ENCODE results near the gene MID2.

DNA sequence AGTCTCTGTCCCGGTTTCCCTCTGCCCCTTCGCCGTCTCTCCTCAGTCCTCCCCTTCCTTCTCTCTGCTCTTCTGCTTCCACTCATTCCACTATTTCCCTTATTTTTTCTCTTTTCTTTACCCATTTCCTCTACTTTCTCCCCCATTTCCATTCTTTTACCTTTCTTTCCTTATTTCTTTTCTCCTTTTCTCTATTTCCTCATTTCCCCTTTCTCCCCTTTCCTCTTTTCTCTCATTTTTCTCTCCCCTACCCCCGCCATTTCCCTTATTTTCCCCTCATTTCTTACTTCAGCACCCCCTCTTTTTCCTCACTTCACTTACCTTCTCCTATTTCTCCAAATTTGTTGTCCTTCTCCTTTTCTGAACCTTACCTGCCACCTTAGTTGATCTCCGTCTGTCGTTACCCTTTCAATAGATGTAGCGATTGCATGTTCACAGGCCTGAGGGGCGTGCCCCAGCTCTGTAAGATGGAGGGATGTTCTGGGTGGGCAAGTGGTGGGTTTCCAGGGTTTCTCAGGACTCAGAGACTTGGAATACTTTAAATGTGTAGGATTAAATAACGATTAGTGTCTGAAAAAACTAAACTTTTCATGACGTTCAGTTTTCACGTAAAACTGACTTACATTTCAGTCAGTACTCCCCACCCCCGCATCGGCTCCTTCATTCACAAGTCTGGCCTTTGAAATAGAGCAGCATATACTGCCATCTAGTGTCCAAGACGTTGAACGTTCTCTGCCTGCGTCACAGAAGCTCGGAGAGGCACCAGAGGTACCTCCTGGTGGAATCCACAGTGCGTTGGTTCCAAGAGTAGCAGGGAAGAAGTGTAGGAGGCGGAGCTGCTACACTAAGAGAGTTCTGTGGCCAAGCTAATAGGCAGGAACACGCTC, 48.8 kb upstream of the MID2 start:
- TF ChIP-seq POLR2A (IDR thresholded peaks at IDR 0.05; ENCODE audit: low read length) (no peak), GATA1 (IDR thresholded peaks at IDR 0.05; ENCODE audit: low read depth, low read length) (no peak)

Measured in erythroblast (primary cell).